ENCODE results near the gene RPP30.

GRCh38 chr10:90846746-90847145 lies 25.0 kb upstream of the RPP30 start:
- TF ChIP-seq CTCF (IDR thresholded peaks at IDR 0.05; ENCODE audit: low read length) (no peak), EZH2 (IDR thresholded peaks at IDR 0.05; ENCODE audit: borderline replicate concordance, low read length) (no peak)
